NCI-H128 (cell line): ENCODE measurements around the gene FGF21.
A peak's percentile ranks its signal among the peaks of the same experiment; 100 is the strongest.

Source experiments
- DNase-seq: peaks from one replicate; lab custom pipeline; 2025; ENCODE audit not compliant: unreplicated experiment; lab: John Stamatoyannopoulos, UW

FGF21 gene

DNA sequence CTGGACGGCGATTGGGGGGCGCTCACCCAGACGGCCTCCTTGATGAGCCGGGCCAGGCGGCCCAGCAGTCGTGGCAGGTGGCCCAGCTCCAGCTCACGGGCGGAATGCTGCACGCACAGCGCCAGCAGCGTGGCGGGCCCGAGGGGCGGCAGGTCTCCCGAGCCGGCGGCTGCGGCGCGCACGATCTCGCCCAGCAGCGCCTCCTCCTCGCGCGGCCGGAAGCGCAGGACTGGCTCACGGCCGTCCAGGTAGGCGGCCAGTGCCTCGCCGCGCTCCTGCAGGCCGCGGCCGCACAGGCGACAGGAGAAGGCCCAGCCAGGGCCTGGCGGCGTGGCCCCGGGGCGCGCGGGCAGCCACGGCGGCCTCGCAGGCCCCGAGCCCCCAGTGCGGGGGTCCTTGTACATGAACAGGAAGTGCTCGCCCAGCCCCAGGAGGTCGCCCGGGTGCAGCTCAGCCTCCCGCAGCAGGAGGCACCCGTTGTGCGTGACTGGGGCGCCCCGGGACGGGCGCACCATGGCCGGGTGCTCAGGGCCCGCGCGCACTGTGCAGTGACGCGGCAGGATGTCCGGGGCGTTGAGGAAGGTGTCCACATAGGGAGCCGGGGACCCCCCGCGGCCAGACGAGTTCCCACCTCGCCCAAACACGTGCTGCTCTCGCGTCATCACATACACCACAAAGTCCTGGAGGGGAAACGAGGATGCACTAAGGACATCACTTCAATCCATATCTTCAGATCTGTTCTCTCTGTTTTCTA is 26.2 kb upstream of the FGF21 start:
- DNase-seq: no peak

DNA sequence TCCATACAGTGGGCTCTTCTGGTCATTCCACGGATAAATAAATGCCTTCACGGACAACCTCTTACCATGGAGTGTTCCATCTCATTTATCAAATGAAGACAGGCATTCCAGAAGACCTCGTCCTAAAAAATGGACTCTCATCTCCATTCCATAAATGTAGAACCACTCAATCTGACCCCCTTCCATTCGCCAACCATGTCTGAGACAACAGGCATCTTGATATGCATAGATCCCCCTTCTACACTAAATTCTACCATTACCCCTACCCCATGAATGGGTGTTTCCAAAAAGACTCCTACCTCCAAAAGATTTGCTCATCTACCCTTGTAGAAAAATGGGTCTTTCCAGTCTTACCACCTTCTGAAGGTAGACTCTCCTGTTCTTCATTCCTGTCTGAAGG is 23.9 kb upstream of the FGF21 start:
- DNase-seq: no peak

DNA sequence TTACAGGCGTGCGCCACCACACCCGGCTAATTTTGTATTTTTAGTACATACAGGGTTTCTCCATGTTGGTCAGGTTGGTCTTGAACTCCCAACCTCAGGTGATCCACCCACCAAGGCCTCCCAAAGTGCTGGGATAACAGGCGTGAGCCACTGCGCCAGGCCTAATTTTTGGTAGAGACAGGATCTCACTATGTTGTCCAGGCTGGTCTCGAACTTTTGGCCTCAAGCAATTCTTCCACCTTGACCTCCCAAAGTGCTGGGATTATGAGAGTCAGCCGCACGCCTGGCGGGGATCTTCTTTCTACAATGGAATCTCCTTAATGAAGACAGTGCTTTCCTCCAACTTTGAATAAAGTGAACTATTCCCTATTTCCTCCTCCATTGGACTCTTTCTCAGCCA is 20.7 kb upstream of the FGF21 start:
- DNase-seq: no peak

DNA sequence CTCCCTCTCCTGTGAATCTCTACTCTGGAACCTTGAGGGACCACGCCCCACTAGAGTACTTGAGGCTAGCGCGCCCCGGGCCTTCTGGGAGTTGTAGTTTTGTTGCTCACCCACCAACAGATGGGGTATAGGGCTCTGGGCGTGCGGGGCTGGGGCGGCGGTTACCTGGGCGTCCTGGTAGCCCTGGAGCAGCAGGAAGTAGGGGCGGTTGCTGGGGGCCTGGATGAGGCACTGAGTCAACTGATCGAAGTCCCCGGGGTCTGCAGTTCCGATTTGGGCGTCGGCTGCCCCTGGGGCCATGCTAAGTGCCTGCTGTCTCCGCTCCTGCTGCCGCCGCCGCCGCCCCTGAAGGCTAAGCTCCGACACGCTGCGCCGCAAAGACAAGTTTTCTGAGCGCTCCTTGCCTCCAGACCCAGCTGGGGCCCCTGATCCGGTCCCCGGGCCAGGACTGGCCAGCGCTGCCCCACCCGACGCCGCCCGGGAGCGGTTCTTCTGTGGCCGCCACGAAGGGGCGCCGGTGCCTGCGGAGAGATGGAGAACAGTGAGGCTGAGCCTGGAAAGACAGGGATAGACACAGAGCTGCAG is 20.2 kb upstream of the FGF21 start:
- DNase-seq: no peak

DNA sequence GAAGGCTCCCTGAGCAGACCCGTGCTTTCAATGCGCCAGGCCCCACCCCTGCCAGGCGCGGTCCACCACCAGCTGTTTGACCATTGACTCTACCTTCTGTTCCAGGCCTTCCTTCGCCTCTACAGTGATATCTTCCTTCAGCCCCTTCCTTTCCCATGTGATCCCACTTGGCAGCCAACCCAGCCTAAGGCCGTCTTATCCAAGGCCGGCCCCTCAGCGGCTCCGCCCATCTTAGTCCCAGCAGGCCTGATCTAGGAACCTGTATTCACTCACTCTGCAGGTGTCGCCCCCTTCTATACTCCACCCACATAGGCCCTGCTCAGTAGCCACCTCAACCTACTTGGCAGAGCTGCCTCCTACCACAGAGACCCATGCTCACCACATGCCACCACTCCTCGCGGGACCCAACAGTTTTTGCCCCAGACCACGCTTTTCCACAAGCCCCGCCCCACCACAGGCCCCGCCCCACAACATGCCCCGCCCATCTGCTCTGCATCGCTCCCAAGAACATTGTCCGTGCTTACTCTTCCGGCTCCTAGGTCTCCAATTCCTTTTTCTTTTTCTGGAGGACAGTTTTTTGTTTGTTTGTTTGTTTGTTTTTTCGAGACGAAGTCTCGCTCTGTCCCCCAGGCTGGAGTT is 17.8 kb upstream of the FGF21 start:
- no peak for DNase-seq

DNA sequence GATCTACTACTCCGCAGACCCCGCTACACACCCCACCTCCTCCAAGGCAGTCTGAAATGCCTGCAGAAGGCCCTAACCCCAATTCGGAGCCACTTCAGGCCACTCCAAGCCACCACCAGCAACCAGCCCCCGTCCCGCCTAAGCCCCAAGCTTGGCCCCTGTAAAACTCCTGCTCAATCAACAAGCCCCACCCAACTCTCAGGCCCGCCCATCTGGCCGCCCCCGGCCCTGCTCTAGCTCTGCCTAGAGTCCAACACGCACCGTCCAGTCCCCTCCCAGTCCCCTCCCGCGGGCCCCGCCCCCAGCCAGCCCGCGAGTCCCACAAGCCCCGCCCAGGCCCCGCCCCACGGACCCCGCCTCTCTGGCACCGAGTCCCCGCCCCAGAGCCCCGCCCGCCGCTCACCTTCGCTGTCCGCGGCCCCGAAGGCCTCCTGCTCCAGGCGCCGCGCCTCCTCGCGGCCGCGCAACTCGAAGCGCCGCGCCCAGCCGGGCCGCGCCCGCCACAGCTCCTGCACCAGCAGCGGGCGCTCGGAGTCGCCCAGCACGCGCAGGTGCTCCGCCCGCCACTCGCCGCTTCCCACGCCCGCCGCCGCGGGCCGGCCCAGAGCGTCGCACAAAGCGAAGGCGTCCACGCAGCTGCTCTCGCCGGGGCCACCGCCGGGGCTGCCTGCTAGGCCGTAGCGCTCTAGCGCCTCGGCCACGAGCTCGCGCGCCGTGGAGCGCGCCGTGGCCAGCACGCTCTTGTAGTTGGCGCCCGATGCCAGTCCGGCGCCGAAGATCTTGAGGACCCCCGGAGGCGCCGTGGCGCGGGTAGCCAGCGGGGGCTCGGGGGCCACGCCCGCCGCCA is 16.5 kb upstream of the FGF21 start:
- peak; percentile 78 for DNase-seq

DNA sequence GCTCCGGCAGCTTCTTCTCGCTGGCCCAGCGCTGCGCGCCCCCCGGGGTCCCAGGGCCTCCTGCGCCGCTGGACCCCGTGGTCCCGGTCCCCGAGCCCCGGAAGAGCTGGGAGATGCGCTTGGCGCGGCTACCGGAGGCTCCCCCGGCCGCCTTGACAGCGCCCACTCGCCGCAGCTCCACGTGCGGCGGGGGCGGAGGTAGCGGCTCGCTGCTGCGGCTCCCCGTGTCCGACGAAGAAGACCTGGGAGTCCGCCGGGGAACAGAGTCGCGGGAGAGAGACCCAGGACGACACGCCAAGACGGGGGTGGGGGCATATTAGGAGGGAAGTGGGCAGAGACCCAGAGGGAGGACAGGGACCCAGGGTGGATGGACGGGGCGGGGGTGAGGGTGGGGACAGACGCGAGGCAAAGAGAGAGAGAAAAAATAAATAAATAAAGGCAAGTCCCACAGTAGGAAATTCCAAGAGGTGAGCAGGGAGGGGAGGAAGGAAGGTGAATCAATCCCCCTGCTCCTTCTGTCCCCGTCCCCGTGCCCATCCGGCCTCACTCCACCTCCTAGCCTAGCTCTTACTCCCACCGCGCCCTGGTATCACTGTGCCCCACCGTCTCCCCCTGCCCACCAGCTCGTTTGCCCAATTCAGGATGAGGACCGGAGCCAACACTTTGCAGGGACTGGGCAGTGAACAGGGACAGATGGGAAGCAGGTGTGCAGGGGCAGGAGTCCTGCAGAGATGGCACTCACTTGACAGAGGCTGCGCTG is 15.7 kb upstream of the FGF21 start:
- no peak for DNase-seq

DNA sequence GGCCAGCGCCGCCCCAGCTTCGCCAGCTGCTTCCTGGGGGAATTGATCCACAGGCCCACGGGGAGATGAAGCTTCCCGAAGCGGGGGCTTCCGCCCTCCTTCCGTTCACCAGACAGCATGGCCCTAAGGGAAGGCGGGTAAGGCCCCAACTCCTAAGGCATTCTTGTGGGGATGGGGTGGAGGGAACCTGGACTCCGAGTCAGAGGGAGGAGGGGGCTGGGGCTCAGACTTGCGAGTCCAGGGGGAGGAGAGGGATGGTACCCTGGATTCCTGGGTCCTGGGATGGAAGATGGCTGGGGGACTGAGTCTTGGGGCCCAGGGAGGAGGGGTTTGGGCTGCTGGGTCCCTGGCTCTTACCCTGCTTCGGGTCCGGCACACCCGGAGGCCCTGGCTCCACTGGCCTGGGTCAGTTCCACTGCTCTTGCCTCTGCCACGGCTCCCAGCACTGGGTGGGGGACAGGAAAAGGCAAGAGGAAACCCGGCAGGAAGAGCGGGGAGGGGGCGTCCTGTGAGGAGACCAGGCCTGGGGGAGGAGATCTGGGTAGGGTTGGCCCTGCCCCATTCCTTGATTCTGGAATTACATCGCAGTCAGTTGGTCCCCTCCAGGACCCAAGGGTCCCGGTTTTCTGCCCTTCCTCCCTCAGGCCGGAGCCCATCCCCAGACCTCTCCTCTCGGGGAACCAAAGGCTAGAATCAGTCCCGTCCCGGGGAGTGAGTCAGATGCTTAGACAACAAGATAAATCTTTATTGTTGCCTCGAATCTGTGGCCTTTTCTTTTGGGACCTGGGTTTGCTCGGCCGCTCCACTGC is 15.0 kb upstream of the FGF21 start, which contains the start of gene RASIP1:
Gene RASIP1 (minus strand): TSS at position 447 of the 809 bp plus-strand sequence. CDS start 328 bp downstream, at position 119.
- no peak for DNase-seq

DNA sequence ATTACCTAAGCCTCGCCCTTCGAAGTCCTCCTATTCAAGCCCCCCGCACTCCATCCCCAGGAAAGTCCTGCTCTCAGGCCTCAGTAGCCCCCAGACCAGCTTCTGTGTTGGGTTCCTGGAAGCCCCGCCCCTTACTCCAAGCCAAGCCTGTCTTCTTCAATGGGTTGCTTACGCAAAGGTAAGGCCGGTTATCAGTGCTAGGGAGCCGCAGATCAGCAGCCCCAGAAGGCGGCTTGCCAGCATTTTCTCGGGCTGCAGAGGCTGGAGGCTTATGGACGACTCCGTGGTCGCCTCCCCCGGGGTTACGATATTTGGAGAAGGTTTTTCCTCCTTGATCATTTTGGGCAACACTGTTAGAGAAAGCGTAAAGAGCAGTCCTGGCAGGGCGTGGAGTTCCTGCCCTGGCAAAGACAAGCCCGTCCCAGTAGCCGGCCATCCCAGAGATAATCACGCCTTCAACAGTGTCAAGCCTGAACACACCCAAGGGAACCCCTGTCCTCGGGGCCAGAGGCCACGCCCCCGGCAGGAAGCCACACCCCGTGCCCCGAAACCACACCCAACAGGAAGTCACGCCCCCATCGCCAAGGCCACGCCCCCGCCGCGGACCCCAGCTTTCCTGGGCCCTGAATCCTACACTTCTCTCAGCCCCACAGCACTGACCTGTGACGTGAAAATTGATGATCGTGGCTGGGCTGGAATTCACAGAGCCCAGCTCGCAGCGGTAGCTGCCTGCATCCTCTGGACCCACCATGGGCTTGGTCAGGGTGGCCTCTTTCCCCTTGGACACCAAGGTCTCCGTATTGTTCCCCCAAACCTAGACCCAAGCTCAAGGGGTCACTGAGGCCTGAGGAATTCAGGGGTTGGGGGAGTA is 14.0 kb upstream of the FGF21 start:
- no peak for DNase-seq

DNA sequence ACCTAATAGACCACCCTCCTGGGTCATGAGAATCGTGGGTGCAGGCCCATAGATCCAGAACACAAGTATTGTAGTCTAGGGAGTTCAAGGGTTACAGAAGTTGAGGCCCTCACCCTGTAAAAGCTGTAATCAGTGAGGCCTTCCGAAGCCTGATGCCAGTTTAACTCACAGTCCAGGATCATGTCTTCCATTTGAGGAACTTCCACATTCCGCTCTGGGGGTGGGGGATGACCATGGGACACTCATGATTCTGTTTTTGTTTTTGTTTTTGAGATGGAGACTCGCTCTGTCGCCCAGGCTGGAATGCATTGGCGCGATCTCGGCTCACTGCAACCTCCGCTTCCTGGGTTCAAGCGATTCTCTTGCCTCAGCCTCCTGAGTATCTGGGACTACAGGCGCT is 13.2 kb upstream of the FGF21 start:
- no peak for DNase-seq

DNA sequence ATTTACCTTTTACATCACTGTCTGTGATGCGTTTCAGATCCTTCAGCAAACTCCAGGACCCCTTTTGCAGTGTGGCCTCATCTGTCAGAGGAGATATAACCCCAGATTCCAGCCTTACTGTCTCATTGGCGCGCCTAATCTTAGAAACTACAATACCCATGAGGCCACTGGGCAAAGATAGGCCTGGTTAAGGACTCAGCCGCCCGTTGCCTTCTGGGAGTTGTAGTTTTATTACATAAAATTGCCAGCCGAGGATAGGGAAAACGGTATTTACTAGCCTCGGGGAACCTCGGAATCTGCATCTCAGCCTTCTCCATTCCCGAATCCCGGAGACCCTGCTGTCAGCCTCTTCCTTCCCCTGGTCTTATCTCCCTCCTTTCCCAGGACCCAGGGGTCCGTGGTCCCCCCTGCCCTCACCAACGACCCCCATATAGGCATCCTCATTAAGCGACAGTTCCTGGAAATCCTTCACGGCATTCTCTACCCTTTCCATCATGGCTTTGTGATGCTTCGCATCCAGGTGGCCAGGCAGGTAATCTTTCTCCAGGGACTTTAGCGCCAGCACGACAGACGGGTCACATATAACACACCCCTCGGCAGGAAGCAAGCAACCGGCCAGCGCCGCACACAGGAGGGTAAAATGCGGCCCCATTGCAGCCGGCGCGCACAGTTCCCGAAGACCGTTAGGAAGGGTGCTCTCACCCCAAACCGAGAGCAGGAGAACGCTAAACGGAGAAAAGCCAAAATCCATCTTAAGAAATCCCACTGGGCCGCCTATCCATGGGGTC is 9.9 kb upstream of the FGF21 start:
- no peak for DNase-seq

DNA sequence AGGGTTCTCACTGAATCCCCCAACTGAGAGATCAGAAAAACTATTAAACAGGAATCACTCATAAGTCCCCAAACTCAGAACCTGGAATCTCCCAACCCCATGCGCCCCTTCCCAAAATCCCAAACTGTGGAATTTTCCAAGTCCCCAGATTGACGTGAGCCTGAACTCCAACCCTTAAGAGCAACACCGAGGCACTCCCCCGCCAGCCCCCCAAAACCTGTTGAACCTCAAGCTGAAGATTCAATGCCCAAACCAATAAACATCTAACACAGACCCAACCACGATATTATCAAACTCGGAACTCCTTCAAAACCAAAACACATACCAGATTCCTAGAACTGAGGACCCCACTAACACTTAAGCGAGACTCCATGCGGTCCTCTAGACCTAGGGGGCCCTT is 9.2 kb upstream of the FGF21 start:
- no peak for DNase-seq

DNA sequence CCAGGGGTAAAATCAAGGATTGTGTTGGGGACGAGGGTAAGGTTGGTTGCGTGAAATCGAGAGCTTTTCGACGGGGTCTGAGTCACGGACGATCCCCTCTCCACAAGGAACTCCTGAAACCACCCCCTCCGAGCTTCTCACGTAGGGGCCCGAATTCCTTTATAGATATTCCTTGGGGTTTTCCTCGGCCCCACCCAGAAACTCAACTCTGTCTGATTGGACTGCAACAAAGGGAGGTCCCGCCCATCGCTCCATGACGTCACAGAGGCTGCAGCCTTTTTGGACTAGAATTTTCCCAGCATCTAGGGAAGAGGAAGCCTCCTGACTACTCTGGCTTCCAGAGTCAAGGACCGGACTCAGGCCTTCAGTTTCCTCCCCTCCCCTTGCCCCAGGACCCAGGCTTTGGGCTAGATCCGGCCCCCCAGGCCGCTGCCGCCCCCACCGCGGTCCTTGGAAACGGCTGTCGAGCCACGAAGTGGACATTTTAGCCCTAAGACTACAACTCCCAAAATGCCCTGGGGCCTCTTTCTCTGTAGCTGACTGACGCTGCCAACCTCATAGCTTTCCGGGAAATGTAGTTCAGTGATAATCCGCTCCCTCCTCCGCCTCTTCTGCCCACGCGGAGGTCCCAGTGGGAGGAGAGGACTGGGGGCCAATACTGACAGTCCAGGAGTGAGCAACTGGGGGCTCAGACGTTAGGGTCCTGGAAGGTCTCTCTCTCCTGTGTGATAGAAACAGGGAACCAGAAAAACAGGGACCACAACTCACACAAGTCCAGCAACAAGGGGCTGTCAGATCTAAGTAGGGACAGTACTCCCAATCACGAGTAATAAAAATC is 8.4 kb upstream of the FGF21 start, which contains the start of gene IZUMO1:
Gene IZUMO1 (minus strand): TSS at position 172 of the 838 bp plus-strand sequence. CDS start 1,050 bp downstream, outside the sequence.
- DNase-seq: no peak

DNA sequence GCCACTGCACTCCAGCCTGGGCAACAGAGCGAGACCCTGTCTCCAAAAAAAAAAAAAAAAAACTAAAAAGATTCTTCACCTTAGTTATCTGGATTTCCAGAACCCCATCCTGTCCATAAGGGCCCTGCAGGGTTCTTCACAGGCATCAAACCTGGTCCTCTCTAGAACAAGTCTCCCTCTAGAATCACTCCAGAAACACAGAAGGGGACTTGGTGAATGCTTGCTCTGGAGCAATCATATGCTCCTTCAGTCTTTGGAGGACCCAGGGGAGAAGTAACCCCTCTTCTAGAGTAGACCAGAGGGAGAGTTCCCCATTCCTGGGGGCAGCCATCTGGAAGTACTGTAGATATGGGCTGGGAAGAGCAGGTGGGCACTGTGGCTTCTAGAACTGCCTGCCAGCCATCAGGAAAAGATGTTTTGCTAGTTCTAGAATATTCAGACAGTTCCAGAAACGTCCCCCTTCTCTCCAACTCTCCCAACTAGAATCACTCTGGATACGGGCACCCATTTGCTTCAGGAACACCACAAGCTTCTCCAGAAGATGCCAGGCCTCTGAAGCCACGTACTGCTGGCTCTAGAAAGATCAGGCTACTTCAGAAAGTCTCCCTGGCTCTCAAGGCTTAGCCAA is 5.6 kb upstream of the FGF21 start:
- DNase-seq: no peak

DNA sequence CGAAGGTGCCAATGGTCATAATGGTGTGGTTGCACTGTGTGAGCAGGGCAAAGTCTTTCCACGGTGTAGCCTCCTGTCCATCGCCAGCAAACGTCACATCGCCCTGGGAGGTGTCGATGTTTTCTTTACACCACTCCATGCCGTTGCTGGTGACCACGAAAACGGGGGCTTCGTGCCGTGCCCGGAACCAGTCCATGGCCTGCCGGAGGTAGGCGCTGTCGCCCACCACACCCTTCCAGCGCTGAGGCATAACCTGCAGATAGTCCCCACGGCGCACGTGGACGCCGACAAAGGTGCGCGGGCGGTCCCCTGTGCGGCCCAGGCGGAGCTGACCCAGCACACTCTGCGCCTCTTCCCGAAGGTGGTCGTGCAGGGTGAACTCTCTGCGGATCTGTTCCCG is 5.0 kb upstream of the FGF21 start:
- DNase-seq: no peak

DNA sequence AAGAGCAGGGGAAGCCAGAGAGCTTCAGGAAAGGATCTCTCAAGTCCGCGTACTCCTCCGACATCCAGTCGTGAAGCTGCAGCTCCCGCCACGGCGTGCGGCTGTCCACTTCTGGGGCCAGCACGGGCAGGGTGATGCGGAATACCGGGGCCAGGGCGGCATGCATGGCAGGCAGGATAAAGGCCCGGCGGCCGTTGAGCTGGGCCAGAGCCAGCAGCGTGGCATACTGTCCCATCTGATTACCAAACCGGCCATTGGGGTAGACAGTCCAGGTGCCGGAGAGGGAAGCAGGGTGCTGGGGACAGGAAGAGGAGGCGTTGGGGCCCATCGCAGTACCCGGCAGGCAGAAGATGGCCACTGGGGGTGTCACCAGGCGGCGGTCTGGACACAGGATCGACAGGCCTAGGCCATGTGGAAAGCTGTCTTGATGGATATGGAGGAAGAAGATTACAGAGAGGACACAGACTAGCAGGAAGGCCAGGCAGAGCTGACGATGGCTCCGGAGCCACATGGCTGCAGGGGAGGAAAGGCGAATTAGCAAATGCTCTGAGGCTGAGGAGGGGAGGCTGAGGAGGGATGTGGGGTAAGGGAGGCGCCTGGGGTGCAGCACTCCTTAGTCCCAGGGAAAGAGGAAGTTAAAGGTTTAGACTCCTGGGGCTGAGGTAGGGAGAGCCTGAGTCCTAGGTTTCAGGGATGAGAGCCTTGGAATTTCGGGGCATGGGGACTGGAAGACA is 4.4 kb upstream of the FGF21 start:
- no peak for DNase-seq
